GM21737 (cell line): ENCODE data around the gene LCE2B.

Experiments used
- ATAC-seq: cut with Tn5 transposase; IDR thresholded peaks from one replicate; pipeline ENCODE4 v1.9.1; 2021; ENCODE audit warnings: mild to moderate bottlenecking, moderate library complexity; ENCODE audit not compliant: unreplicated experiment

LCE2B gene

GRCh38 chr1:152728986-152729385 is 43.1 kb downstream of the LCE2B start:
- no peak for ATAC-seq

GRCh38 chr1:152735648-152736047 is 49.7 kb downstream of the LCE2B start:
- no peak for ATAC-seq
